H1 (cell line): ENCODE results near the gene TMEM44. TPM values are rescaled to one million over a fixed set of nuclear protein-coding genes. Genes with fewer than 3 reads are reported as not detected.

Experiments
- CBX5 ChIP-seq: fragments of 300-800, 300-1000 bp; sonication (generic); IDR thresholded peaks from 2 replicates; pipeline ENCODE4 v1.7.1; 2016; ENCODE audit warnings: antibody characterized with exemption, low read length, low read depth
- CHD1 ChIP-seq: IDR thresholded peaks from 2 replicates; pipeline ENCODE4 v1.6.1; 2012; ENCODE audit warnings: low read depth, low read length, improper control_type of control experiment
- EGR1 ChIP-seq: IDR thresholded peaks from 2 replicates; pipeline ENCODE4 v1.6.1; 2011; ENCODE audit warnings: low read depth, low read length, borderline replicate concordance
- NRF1 ChIP-seq: IDR thresholded peaks from 2 replicates; pipeline ENCODE4 v1.6.1; 2011; ENCODE audit warnings: mild to moderate bottlenecking, low read depth, low read length, improper control_type of control experiment
- RAD21 ChIP-seq, 2 experiments: IDR thresholded peaks in 1 of 2; conservative IDR thresholded peaks in 1 of 2; 2 replicates each; pipeline ENCODE4 v1.6.1; 2011; ENCODE audit warnings: low read depth in 2 of 2, low read length in 2 of 2, improper control_type of control experiment in 1 of 2, inconsistent platforms in 1 of 2, mild to moderate bottlenecking in 1 of 2, moderate library complexity in 1 of 2
- TCF12 ChIP-seq: IDR thresholded peaks from 2 replicates; pipeline ENCODE4 v1.6.1; 2011; ENCODE audit warnings: low read depth, mild to moderate bottlenecking, low read length
- TEAD4 ChIP-seq: IDR thresholded peaks from 2 replicates; pipeline ENCODE4 v1.6.1; 2012; ENCODE audit warnings: low read depth, low read length, inconsistent platforms, mixed read lengths
- polyA plus RNA-seq, 7 experiments: library from polyadenylated mRNA; depleted of rRNA in 3 of 7; stranded (reverse) in 5 of 7; unstranded in 2 of 7; fragments of >200 nt in 5 of 7; fragments of 200-250 nt in 2 of 7; gene quantifications; 1 replicate in 5 of 7; 2 replicates in 1 of 7; 4 replicates in 1 of 7; pipeline versions ENCODE4 v1.2.1 to v1.2.3, GENCODE V29; 2011 to 2013; ENCODE audit warnings: missing spikeins in 2 of 7, mixed read lengths in 2 of 7
- total RNA-seq: library from RNA; stranded (reverse); fragmentation: NEBNext Ultra II Directional; extraction: Animal tissue kit (Norgen Biotek cat#: 25700); gene quantifications from 2 replicates; pipeline ENCODE4 v1.2.1, GENCODE V29; 2021

The TMEM44 gene
- total and polyA plus RNA-seq, 2 of the 8 experiments (the other 6 are each of a cell fraction or from before 2014, with no cell fraction given): 14.0 to 16.7 TPM

- TF ChIP-seq RAD21 (IDR thresholded peaks at IDR 0.05 in 1 of 2, conservative IDR thresholded peaks at IDR 0.05 in 1 of 2; ENCODE audit: low read depth in 2 of 2, low read length in 2 of 2) (no peak), TCF12 (no peak), TEAD4 (no peak), EGR1 (no peak), CBX5 (no peak), NRF1 (no peak), CHD1 (no peak)
Measured at GRCh38 chr3:194658477-194659242, 25.4 kb upstream of the TMEM44 start (continued).
